ENCODE data around the gene C16orf90.
"Not testable (repeated sequence)": the region's sequence is repeated elsewhere in the genome, so short reads cannot be mapped to it uniquely, and the experiment has no call there.

The C16orf90 gene

GRCh38 chr16:3484318-3485096 lies 10.8 kb downstream of the C16orf90 start:
- no peak for DNase-seq (ENCODE audit: low read depth in 2 of 2)

GRCh38 chr16:3482659-3483241 lies 12.5 kb downstream of the C16orf90 start:
- DNase-seq (ENCODE audit: low read depth in 2 of 2) = no peak

- no peak for DNase-seq (ENCODE audit: low read depth in 2 of 2)
Measured at GRCh38 chr16:3481696-3482658, 13.3 kb downstream of the C16orf90 start.

GRCh38 chr16:3480901-3481695 lies 14.2 kb downstream of the C16orf90 start:
- DNase-seq (ENCODE audit: low read depth in 2 of 2) = no peak

GRCh38 chr16:3479654-3480216 lies 15.6 kb downstream of the C16orf90 start:
- no peak for DNase-seq (ENCODE audit: low read depth in 2 of 2)

GRCh38 chr16:3478242-3478925 lies 16.9 kb downstream of the C16orf90 start:
- DNase-seq (ENCODE audit: low read depth in 2 of 2) = no peak

- no peak for DNase-seq (ENCODE audit: low read depth in 2 of 2)
Measured at GRCh38 chr16:3476409-3476808, 18.9 kb downstream of the C16orf90 start.

GRCh38 chr16:3475604-3476375 lies 19.5 kb downstream of the C16orf90 start:
- DNase-seq (ENCODE audit: low read depth in 2 of 2) = no peak

- not testable (repeated sequence) for DNase-seq (ENCODE audit: low read depth in 2 of 2)
Measured at GRCh38 chr16:3474870-3475269, 20.4 kb downstream of the C16orf90 start.

- DNase-seq (ENCODE audit: low read depth in 2 of 2) = no peak
Measured at GRCh38 chr16:3474136-3474779, 21.0 kb downstream of the C16orf90 start.

- DNase-seq (ENCODE audit: low read depth in 2 of 2) = not testable (repeated sequence)
Measured at GRCh38 chr16:3473596-3473943, 21.7 kb downstream of the C16orf90 start.

- no peak for DNase-seq (ENCODE audit: low read depth in 2 of 2)
Measured at GRCh38 chr16:3472878-3473595, 22.3 kb downstream of the C16orf90 start.

GRCh38 chr16:3471518-3472176 lies 23.6 kb downstream of the C16orf90 start:
- DNase-seq (ENCODE audit: low read depth in 2 of 2) = no peak

GRCh38 chr16:3470723-3471122 lies 24.6 kb downstream of the C16orf90 start:
- no peak for DNase-seq (ENCODE audit: low read depth in 2 of 2)

- no peak for DNase-seq (ENCODE audit: low read depth in 2 of 2)
Measured at GRCh38 chr16:3469736-3470135, 25.6 kb downstream of the C16orf90 start.

GRCh38 chr16:3468501-3468900 lies 26.8 kb downstream of the C16orf90 start:
- DNase-seq (ENCODE audit: low read depth in 2 of 2) = no peak

GRCh38 chr16:3467921-3468320 lies 27.4 kb downstream of the C16orf90 start:
- no peak for DNase-seq (ENCODE audit: low read depth in 2 of 2)

GRCh38 chr16:3467182-3467581 lies 28.1 kb downstream of the C16orf90 start:
- DNase-seq (ENCODE audit: low read depth in 2 of 2) = no peak

All from stimulated activated CD4-positive, alpha-beta T cell treated with anti-CD3 and anti-CD28 coated beads, Interleukin-1b, Interleukin-23, amount 100 ng/mL, for 4 hours (primary cell).